Esophagus muscularis mucosa (tissue), 3 donors: ENCODE data around the gene IFNGR2.

Experiments used
- CTCF ChIP-seq, 3 experiments: fragments of 200-600 bp in 2 of 3; fragments of 450-650 bp in 1 of 3; sonication (generic) in 2 of 3; IDR thresholded peaks; one replicate each; pipeline ENCODE4 v1.5.1; 2017 to 2019; ENCODE audit warnings: antibody characterized with exemption in 3 of 3, mild to moderate bottlenecking in 2 of 3, moderate library complexity in 1 of 3
- POLR2A ChIP-seq: fragments of 450-650 bp; IDR thresholded peaks from one replicate; pipeline ENCODE4 v1.6.1; 2017; ENCODE audit warnings: antibody characterized with exemption, moderate library complexity, mild to moderate bottlenecking, low read depth

GRCh38 chr21:33451634-33452071 lies 48.4 kb downstream of the IFNGR2 start:
- TF ChIP-seq CTCF (IDR thresholded peaks at IDR 0.05): no peak
- no peak for TF ChIP-seq POLR2A
